ENCODE results near the gene TDRD7. TPM values are rescaled to one million over a fixed set of nuclear protein-coding genes. Genes with fewer than 3 reads are reported as not detected.

The TDRD7 gene
- polyA plus RNA-seq, 1 of the 3 experiments (the other 2 are of a cell fraction): 4.9 TPM

- no peak overlapping the region for H3K4me3 ChIP-seq (ENCODE audit: low read depth in 2 of 2, low read length in 1 of 2)
- CTCF ChIA-PET: interaction anchor here (0.8 to 10.1 kb wide), 3 partner anchors 20 to 131 kb away, joined by 3 to 677 read pairs (median 153); partner anchors contain the start of gene TMOD1
- H3F3A ChIP-seq (replicated peaks; ENCODE audit: insufficient read depth): no peaks in the 10 kb centered on the region
- no peaks in the 10 kb centered on the region for H3K27me3 ChIP-seq (ENCODE audit: insufficient read depth)
- H2AFZ ChIP-seq (ENCODE audit: low read depth): no peak overlapping the region
- H3K9ac ChIP-seq: no peak overlapping the region
- H3K36me3 ChIP-seq (replicated peaks in 1 of 2; ENCODE audit: control insufficient read depth in 1 of 2, insufficient read depth in 2 of 2, low read length in 1 of 2): peaks cover 4 to 8% of the 10 kb centered on the region in 2 experiments
- TF ChIP-seq EP300 (IDR thresholded peaks at IDR 0.05; ENCODE audit: borderline replicate concordance in 1 of 2, low read depth in 1 of 2, low read length in 1 of 2): no peak
- no peak for TF ChIP-seq MXI1 (IDR thresholded peaks at IDR 0.05; ENCODE audit: low read depth, low read length)
- TF ChIP-seq PBX3 (IDR thresholded peaks at IDR 0.05): no peak
- TF ChIP-seq CHD2 (IDR thresholded peaks at IDR 0.05; ENCODE audit: low read length, partially characterized antibody): no peak
- no peak for TF ChIP-seq RFX5 (IDR thresholded peaks at IDR 0.05; ENCODE audit: low read length)
- no peak for TF ChIP-seq GABPA (IDR thresholded peaks at IDR 0.05; ENCODE audit: low read depth)
- no peak for TF ChIP-seq MEF2A (IDR thresholded peaks at IDR 0.05; ENCODE audit: borderline replicate concordance, low read depth)
- TF ChIP-seq FOSL2 (IDR thresholded peaks at IDR 0.05; ENCODE audit: borderline replicate concordance, low read depth): no peak
- TF ChIP-seq RXRA (IDR thresholded peaks at IDR 0.05; ENCODE audit: borderline replicate concordance, low read depth): no peak
- no peak for TF ChIP-seq USF2 (IDR thresholded peaks at IDR 0.05; ENCODE audit: borderline replicate concordance, low read depth, low read length)
- TF ChIP-seq TCF12 (IDR thresholded peaks at IDR 0.05): no peak
- no peak for TF ChIP-seq IRF3 (IDR thresholded peaks at IDR 0.05; ENCODE audit: low read depth, low read length)
- no peak for TF ChIP-seq SIN3A (IDR thresholded peaks at IDR 0.05; ENCODE audit: borderline replicate concordance, low read depth, low read length)
- no peak for TF ChIP-seq FOXM1 (IDR thresholded peaks at IDR 0.05; ENCODE audit: low read depth)
- TF ChIP-seq FOXJ3 (CRISPR knock-in tag; IDR thresholded peaks at IDR 0.05): no peak
- TF ChIP-seq TEAD4 (IDR thresholded peaks at IDR 0.05; ENCODE audit: borderline replicate concordance, insufficient read depth): no peak
- TF ChIP-seq YY1 (IDR thresholded peaks at IDR 0.05; ENCODE audit: low read depth): no peak
- no peak for TF ChIP-seq ZBTB33 (IDR thresholded peaks at IDR 0.05; ENCODE audit: borderline replicate concordance, low read depth)
- no peak for DNase-seq
- no peak overlapping the region for H3K27ac ChIP-seq (ENCODE audit: low read depth in 2 of 2, low read length in 1 of 2)
- POLR2A ChIA-PET: no interaction called here
- peaks cover 0 to 16% of the 10 kb centered on the region in 2 experiments; a peak in 3 of 4 replicates for H3K4me1 ChIP-seq (ENCODE audit: control insufficient read depth in 1 of 2, insufficient read depth in 2 of 2, low read depth in 1 of 2, low read length in 1 of 2)
- no peaks in the 10 kb centered on the region for H4K20me1 ChIP-seq (ENCODE audit: insufficient read depth)
- no peaks in the 10 kb centered on the region for H3K9me2 ChIP-seq
- H3K4me2 ChIP-seq: no peak overlapping the region
- no peaks in the 10 kb centered on the region for H3K9me3 ChIP-seq
- 85% methylated on average over 2 of the region's 2 CpGs for WGBS (ENCODE audit: low lambda C conversion rate)
- no peaks in the 10 kb centered on the region for H3K79me2 ChIP-seq (ENCODE audit: insufficient read depth)
These were observed 63.2 kb downstream of the TDRD7 start for GRCh38 chr9:97475059-97475458.

Measured in SK-N-SH (cell line).